IMR-90 (cell line): ENCODE results near the gene METTL8. TPM values are rescaled to one million over a fixed set of nuclear protein-coding genes. Genes with fewer than 3 reads are reported as not detected.

Experiments used
- ATAC-seq: fragments of 200-7000 bp; cut with Tn5 transposase; 2 replicates; pipeline ENCODE4 v1.9.1; 2020; ENCODE audit warnings: low read depth, mild to moderate bottlenecking, moderate library complexity
- BruUV-seq: library from RNA; stranded (reverse); fragments of 400-500 nt; replicated peaks from 2 replicates; lab custom pipeline; 2021; lab: Mats Ljungman, UMichigan
- CTCF ChIA-PET: fragments of 300-600 bp; formaldehyde crosslinking; extraction: SDS; loops from one replicate; lab custom pipeline; 2021; ENCODE audit warnings: antibody characterized with exemption; lab: Yijun Ruan, JAX
- POLR2A ChIA-PET: fragments of 300-600 bp; sonication (Branson Sonifier 250); formaldehyde crosslinking; loops from one replicate; lab custom pipeline; 2022; ENCODE audit warnings: antibody characterized with exemption; ENCODE audit not compliant: unreplicated experiment; lab: Charles Lee
- DNase-seq: peaks from one replicate; pipeline ENCODE4 v3.0.0; 2013
- H2AFZ ChIP-seq: replicated peaks from 2 replicates; pipeline ENCODE3; 2013; ENCODE audit warnings: low read length, mild to moderate bottlenecking; ENCODE audit not compliant: poor library complexity
- H2AK5ac ChIP-seq: 2 replicates; pipeline ENCODE4 v1.6.1; 2013; ENCODE audit warnings: low read depth, low read length, inconsistent platforms
- H2AK9ac ChIP-seq: replicated peaks from 2 replicates; pipeline ENCODE3; 2013; ENCODE audit warnings: mild to moderate bottlenecking, low read depth, low read length, moderate library complexity; ENCODE audit not compliant: poor library complexity
- H2BK120ac ChIP-seq: 2 replicates; pipeline ENCODE4 v1.6.1; 2013; ENCODE audit warnings: low read depth, low read length, inconsistent platforms
- H2BK15ac ChIP-seq: 3 replicates; pipeline ENCODE4 v1.6.1; 2013; ENCODE audit warnings: low read depth, low read length, inconsistent platforms
- H2BK20ac ChIP-seq: 2 replicates; pipeline ENCODE4 v1.6.1; 2013; ENCODE audit warnings: low read depth, mild to moderate bottlenecking, inconsistent platforms, low read length, moderate library complexity
- H2BK5ac ChIP-seq: 2 replicates; pipeline ENCODE4 v1.6.1; 2013; ENCODE audit warnings: mild to moderate bottlenecking, low read depth, low read length, inconsistent platforms; ENCODE audit not compliant: poor library complexity, severe bottlenecking
- H3K14ac ChIP-seq: replicated peaks from 2 replicates; pipeline ENCODE4 v1.6.1; 2013; ENCODE audit warnings: low read depth, low read length, inconsistent platforms
- H3K18ac ChIP-seq: 2 replicates; pipeline ENCODE4 v1.6.1; 2013; ENCODE audit warnings: low read depth, low read length, control low read depth
- H3K23ac ChIP-seq: 2 replicates; pipeline ENCODE4 v1.6.1; 2013; ENCODE audit warnings: low read depth, low read length, inconsistent platforms
- H3K27ac ChIP-seq: 2 replicates; pipeline ENCODE4 v1.5.1; 2013; ENCODE audit warnings: mild to moderate bottlenecking, control low read depth, low read length; ENCODE audit not compliant: insufficient read depth
- H3K27me3 ChIP-seq: 2 replicates; pipeline ENCODE4 v1.6.1; 2013; ENCODE audit warnings: low read length; ENCODE audit not compliant: control insufficient read depth, insufficient read depth
- H3K36me3 ChIP-seq: 2 replicates; pipeline ENCODE4 v1.6.1; 2013; ENCODE audit warnings: low read length, mixed read lengths; ENCODE audit not compliant: control insufficient read depth, insufficient read depth
- H3K4ac ChIP-seq: 2 replicates; pipeline ENCODE4 v1.6.1; 2013; ENCODE audit warnings: low read depth, low read length, inconsistent platforms
- H3K4me1 ChIP-seq: 2 replicates; pipeline ENCODE4 v1.6.1; 2013; ENCODE audit warnings: low read length, mixed read lengths; ENCODE audit not compliant: control insufficient read depth, insufficient read depth
- H3K4me2 ChIP-seq: 2 replicates; pipeline ENCODE4 v1.6.1; 2013; ENCODE audit warnings: low read depth, mild to moderate bottlenecking, control low read depth, low read length, moderate library complexity
- H3K4me3 ChIP-seq: 2 replicates; pipeline ENCODE4 v1.5.1; 2013; ENCODE audit warnings: low read depth, mild to moderate bottlenecking, control low read depth, low read length, moderate library complexity; ENCODE audit not compliant: insufficient read depth
- H3K56ac ChIP-seq: 2 replicates; pipeline ENCODE4 v1.6.1; 2013; ENCODE audit warnings: low read length, inconsistent platforms; ENCODE audit not compliant: insufficient read depth; ENCODE audit errors: extremely low read depth
- H3K79me1 ChIP-seq, 2 experiments: 2 replicates each; pipeline ENCODE4 v1.6.1; 2013; ENCODE audit warnings: low read length in 2 of 2, inconsistent platforms in 1 of 2, low read depth in 1 of 2
- H3K9ac ChIP-seq: 2 replicates; pipeline ENCODE4 v1.6.1; 2013; ENCODE audit warnings: low read depth, low read length, control low read depth
- H3K9me1 ChIP-seq: 2 replicates; pipeline ENCODE4 v1.6.1; 2013; ENCODE audit warnings: low read length, inconsistent platforms; ENCODE audit not compliant: insufficient read depth
- H3K9me3 ChIP-seq: 2 replicates; pipeline ENCODE4 v1.6.1; 2013; ENCODE audit warnings: low read length; ENCODE audit not compliant: control insufficient read depth, insufficient read depth
- H4K20me1 ChIP-seq: 2 replicates; pipeline ENCODE4 v1.6.1; 2013; ENCODE audit warnings: low read length, inconsistent platforms; ENCODE audit not compliant: insufficient read depth
- H4K5ac ChIP-seq: 2 replicates; pipeline ENCODE4 v1.6.1; 2013; ENCODE audit warnings: mild to moderate bottlenecking, low read depth, low read length, control low read depth
- H4K8ac ChIP-seq, 2 experiments: 2 replicates each; pipeline ENCODE4 v1.6.1; 2013; ENCODE audit warnings: low read depth in 2 of 2, low read length in 2 of 2, control low read depth in 1 of 2, inconsistent platforms in 1 of 2
- H4K91ac ChIP-seq: 2 replicates; pipeline ENCODE4 v1.6.1; 2013; ENCODE audit warnings: low read depth, low read length, inconsistent platforms; ENCODE audit not compliant: insufficient read depth
- CEBPB ChIP-seq: IDR thresholded peaks from 2 replicates; pipeline ENCODE4 v1.6.1; 2012; ENCODE audit warnings: low read depth, low read length, improper control_type of control experiment
- CHD1 ChIP-seq: IDR thresholded peaks from 2 replicates; pipeline ENCODE4 v1.6.1; 2012; ENCODE audit warnings: low read depth, low read length, improper control_type of control experiment
- CTCF ChIP-seq: conservative IDR thresholded peaks from 2 replicates; pipeline ENCODE4 v1.5.1; 2012; ENCODE audit warnings: mild to moderate bottlenecking, low read depth, low read length, improper control_type of control experiment
- MAZ ChIP-seq: IDR thresholded peaks from 2 replicates; pipeline ENCODE4 v1.6.1; 2012; ENCODE audit warnings: low read depth, mild to moderate bottlenecking, low read length, improper control_type of control experiment, moderate library complexity, borderline replicate concordance
- RAD21 ChIP-seq: IDR thresholded peaks from 2 replicates; pipeline ENCODE4 v1.6.1; 2012; ENCODE audit warnings: low read length, improper control_type of control experiment
- RFX5 ChIP-seq: IDR thresholded peaks from 2 replicates; pipeline ENCODE4 v1.8.0; 2012; ENCODE audit warnings: low read depth, mild to moderate bottlenecking, low read length, moderate library complexity
- SMC3 ChIP-seq: fragments of 150-350 bp; IDR thresholded peaks from 2 replicates; pipeline ENCODE4 v1.6.1; 2016; ENCODE audit warnings: low read depth, mild to moderate bottlenecking, antibody characterized with exemption, low read length, moderate library complexity
- WGBS, 2 experiments: methylation state at CpG; one replicate each; pipeline versions ENCODE4 v1.1.5 to v1.1.7; 2013; ENCODE audit warnings: missing lambda C conversion rate in 2 of 2; ENCODE audit not compliant: insufficient read length in 1 of 2; ENCODE audit errors: extremely low coverage in 2 of 2; 5-methylcytosine and 5-hydroxymethylcytosine counted together
- dilution Hi-C: fragments of 300-500 bp; cut with HindIII; formaldehyde crosslinking; loops from one replicate; pipeline ENCODE4 v1.14.3; 2018; ENCODE audit warnings: low sequenced_read_pairs; ENCODE audit not compliant: unreplicated experiment
- in situ Hi-C: fragments of 300-500 bp; cut with MboI; formaldehyde crosslinking; loops from 3 replicates; pipeline ENCODE4 v1.14.3; 2019; ENCODE audit warnings: low sequenced_read_pairs, inconsistent platforms, mixed read lengths
- intact Hi-C: fragments of 100-400 bp; cut with micrococcal nuclease; formaldehyde crosslinking; loops from 2 replicates; pipeline ENCODE4 v1.10.0; 2022
- polyA plus RNA-seq, 3 experiments: library from polyadenylated mRNA; depleted of rRNA; stranded (reverse); fragments of >200 nt; gene quantifications; 2 replicates each; pipeline ENCODE4 v1.2.3, GENCODE V29; 2012; ENCODE audit warnings: low replicate concordance in 1 of 3
- total RNA-seq: library from RNA; depleted of rRNA; stranded (reverse); fragments of >200 nt; gene quantifications from 2 replicates; pipeline ENCODE4 v1.2.3, GENCODE V29; 2012

METTL8 gene
- total and polyA plus RNA-seq, 2 of the 4 experiments (the other 2 are of a cell fraction) = 6.9 to 10.6 TPM

- Histone ChIP-seq H3K27me3 (no peaks in the 10 kb centered on the region), H3K4me3 (no peak overlapping the region), H3K79me1 (peaks cover 12 to 22% of the 10 kb centered on the region in 2 experiments; a peak in 2 of 4 replicates), H2BK5ac (no peak overlapping the region), H3K36me3 (no peaks in the 10 kb centered on the region), H2AK9ac (no peak overlapping the region), H3K23ac (no peak overlapping the region), H3K9ac (no peak overlapping the region), H3K4ac (no peak overlapping the region; the same call in 1 of the 2 replicates), H3K27ac (no peak overlapping the region), H3K56ac (no peak overlapping the region), H3K18ac (peak overlapping the region; percentile 51; the same call in 1 of the 2 replicates), H2AFZ (no peak overlapping the region), H3K14ac (no peak overlapping the region), H4K20me1 (no peaks in the 10 kb centered on the region), H4K8ac (no peak overlapping the region), H3K4me2 (no peak overlapping the region), H2BK20ac (peak overlapping the region; percentile 47; the same call in 1 of the 2 replicates), H2AK5ac (no peak overlapping the region), H3K9me1 (peaks cover 3% of the 10 kb centered on the region), H2BK120ac (no peak overlapping the region), H2BK15ac (no peak overlapping the region), H3K9me3 (no peaks in the 10 kb centered on the region), H3K4me1 (peaks cover 10% of the 10 kb centered on the region), H4K5ac (no peak overlapping the region), H4K91ac (no peak overlapping the region)
- in situ Hi-C loops (loop anchor here (10.0 kb wide), 1 partner anchor 248 kb away; the partner anchor contains the start of gene TLK1), dilution Hi-C loops (no loop called here), intact Hi-C loops (loop anchor here (5.0 kb wide), 1 partner anchor 65 kb away; no protein-coding TSS in a partner anchor)
- BruUV-seq = no TSS peak
- POLR2A ChIA-PET = no interaction called here
- CTCF ChIA-PET = interaction anchor here (0.6 to 1.3 kb wide), 2 partner anchors 14 to 404 kb away, joined by 5 to 6 read pairs; no protein-coding TSS in a partner anchor
- ATAC-seq (no peak), DNase-seq (no peak)
- TF ChIP-seq CHD1 = no peak
- peak; percentile 22; the same call in 1 of the 2 replicates for TF ChIP-seq CEBPB
- TF ChIP-seq RAD21 = no peak
- no peak for TF ChIP-seq RFX5
- TF ChIP-seq SMC3 = no peak
- no peak for TF ChIP-seq CTCF
- TF ChIP-seq MAZ = no peak
- WGBS, 2 experiments = no CpG with 5 or more reads among the region's 2 CpGs
Observed at GRCh38 chr2:171412571-171413175, 21.1 kb downstream of the METTL8 start.
